Suprapubic skin (tissue), 4 donors: ENCODE data around the gene GARNL3. TPM values are rescaled to one million over a fixed set of nuclear protein-coding genes. Genes with fewer than 3 reads are reported as not detected.
A peak's percentile ranks its signal among the peaks of the same experiment; 100 is the strongest.

Experiments
- DNase-seq, 2 donors: peaks; one replicate each; pipeline ENCODE4 v3.0.0-alpha.2; 2019; ENCODE audit warnings: low spot score in 2 of 2
- H3K27ac ChIP-seq: fragments of 200-600 bp; sonication (generic); one replicate; pipeline ENCODE4 v1.5.1; 2019
- H3K27me3 ChIP-seq: fragments of 200-600 bp; sonication (generic); one replicate; pipeline ENCODE4 v1.5.1; 2019
- H3K36me3 ChIP-seq: fragments of 200-600 bp; sonication (generic); one replicate; pipeline ENCODE4 v1.5.1; 2019
- H3K4me1 ChIP-seq: fragments of 200-600 bp; sonication (generic); one replicate; pipeline ENCODE4 v1.5.1; 2019
- H3K4me3 ChIP-seq: fragments of 200-600 bp; sonication (generic); one replicate; pipeline ENCODE4 v1.5.1; 2019; ENCODE audit warnings: mild to moderate bottlenecking
- H3K9me3 ChIP-seq: fragments of 200-600 bp; sonication (generic); one replicate; pipeline ENCODE4 v1.5.1; 2019
- CTCF ChIP-seq, 2 donors: fragments of 200-600 bp in 1 of 2; fragments of 450-650 bp in 1 of 2; sonication (generic) in 1 of 2; IDR thresholded peaks; one replicate each; pipeline ENCODE4 v1.5.1; 2016 to 2019; ENCODE audit warnings: antibody characterized with exemption in 2 of 2, mild to moderate bottlenecking in 1 of 2, moderate library complexity in 1 of 2
- EP300 ChIP-seq: sonication (generic); formaldehyde crosslinking; IDR thresholded peaks from one replicate; pipeline ENCODE4 v1.6.1; 2017; ENCODE audit warnings: antibody characterized with exemption
- POLR2A ChIP-seq, 2 donors: fragments of 450-650 bp; IDR thresholded peaks; one replicate each; pipeline ENCODE4 v1.6.1; 2017; ENCODE audit warnings: antibody characterized with exemption in 2 of 2, mild to moderate bottlenecking in 2 of 2, moderate library complexity in 2 of 2
- POLR2AphosphoS5 ChIP-seq, 3 donors: sonication (generic); formaldehyde crosslinking; IDR thresholded peaks; one replicate each; pipeline ENCODE4 v1.6.1; 2017; ENCODE audit warnings: antibody characterized with exemption in 3 of 3
- WGBS: methylation state at CpG from one replicate; pipeline ENCODE4 v1.1.5; 2018; 5-methylcytosine and 5-hydroxymethylcytosine counted together
- total RNA-seq, 4 donors: library from RNA; depleted of rRNA; stranded (reverse); fragments of >200 nt; gene quantifications; one replicate each; pipeline ENCODE4 v1.1.0, GENCODE V29; 2016

GARNL3 gene
- total RNA-seq, 4 donors from 2014 or later: 12.5 to 23.3 (median 18.4) TPM

- Histone ChIP-seq H3K4me3 (peak overlapping the region; percentile 3), H3K36me3 (no peaks in the 10 kb centered on the region), H3K4me1 (peaks cover 24% of the 10 kb centered on the region), H3K9me3 (no peaks in the 10 kb centered on the region), H3K27ac (peak overlapping the region; percentile 45), H3K27me3 (no peaks in the 10 kb centered on the region)
- DNase-seq: no peak
- TF ChIP-seq POLR2A (IDR thresholded peaks at IDR 0.05): no peak
- TF ChIP-seq EP300: no peak
- TF ChIP-seq CTCF (IDR thresholded peaks at IDR 0.05): no peak
- TF ChIP-seq POLR2AphosphoS5 (IDR thresholded peaks at IDR 0.05): no peak
- 41% methylated on average over 14 of the region's 15 CpGs for WGBS
Observed at GRCh38 chr9:127417131-127418036, 152.8 kb downstream of the GARNL3 start.

DNA sequence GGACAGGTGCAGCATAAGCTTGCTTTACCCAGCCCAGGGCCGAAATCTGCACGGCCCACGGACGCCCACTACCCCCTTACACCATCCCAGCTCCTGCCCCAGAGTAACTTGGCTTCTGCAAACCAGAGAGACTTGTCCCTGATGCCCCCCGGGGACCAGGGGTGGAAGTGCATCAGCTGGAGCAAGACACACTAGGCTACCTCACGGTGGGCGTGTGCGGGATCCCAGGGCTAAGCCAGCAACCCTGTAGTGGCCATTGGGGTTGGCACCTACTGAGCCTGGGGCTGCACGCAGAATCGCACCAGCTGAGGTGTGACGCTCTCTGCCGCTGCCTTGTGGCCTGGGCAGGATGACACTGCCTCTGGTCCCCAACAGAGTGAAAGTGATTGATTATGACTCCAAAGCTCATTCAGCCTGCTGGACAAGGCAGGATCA, 153.5 kb downstream of the GARNL3 start:
- TF ChIP-seq CTCF (IDR thresholded peaks at IDR 0.05) (peak in 1 of 2 donors; percentile 17), POLR2A (IDR thresholded peaks at IDR 0.05) (no peak), POLR2AphosphoS5 (IDR thresholded peaks at IDR 0.05) (no peak), EP300 (no peak)
- Histone ChIP-seq H3K4me1 (peaks cover 30% of the 10 kb centered on the region), H3K27ac (peak overlapping the region; percentile 45), H3K36me3 (no peaks in the 10 kb centered on the region), H3K27me3 (no peaks in the 10 kb centered on the region), H3K4me3 (peak overlapping the region; percentile 3), H3K9me3 (no peaks in the 10 kb centered on the region)
- no peak for DNase-seq
- WGBS: 53% methylated on average over 10 of the region's 12 CpGs

- Histone ChIP-seq H3K9me3 (no peaks in the 10 kb centered on the region), H3K4me1 (peaks cover 36% of the 10 kb centered on the region), H3K27me3 (no peaks in the 10 kb centered on the region), H3K4me3 (no peak overlapping the region), H3K27ac (no peak overlapping the region), H3K36me3 (no peaks in the 10 kb centered on the region)
- DNase-seq: no peak
- TF ChIP-seq CTCF (IDR thresholded peaks at IDR 0.05) (no peak), POLR2AphosphoS5 (IDR thresholded peaks at IDR 0.05) (no peak), POLR2A (IDR thresholded peaks at IDR 0.05) (no peak), EP300 (no peak)
- WGBS: 75% methylated on average over 6 of the region's 6 CpGs
Observed at GRCh38 chr9:127419348-127419747, 154.8 kb downstream of the GARNL3 start.

DNA sequence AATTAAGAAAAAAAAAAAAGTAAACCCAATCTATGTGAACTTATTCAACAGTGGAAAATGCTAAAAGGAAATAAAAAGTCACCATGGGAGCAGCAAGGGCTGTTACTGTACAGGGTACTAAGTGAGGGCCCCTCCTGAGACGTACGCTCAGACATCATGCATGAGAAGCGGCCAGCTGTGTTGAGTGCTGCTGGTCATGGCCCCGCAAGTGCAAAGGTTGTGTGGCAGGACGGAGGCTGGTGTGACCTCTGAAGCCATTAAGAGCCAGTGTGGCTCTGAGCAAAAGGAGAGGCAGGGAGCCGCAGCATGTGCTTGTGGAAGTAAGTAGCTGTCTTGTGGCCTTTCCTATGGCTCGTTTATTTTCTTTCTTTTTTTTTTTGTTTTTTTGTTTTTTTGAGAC, 156.5 kb downstream of the GARNL3 start:
- no peak overlapping the region for H3K4me3 ChIP-seq
- 86% methylated on average over 7 of the region's 7 CpGs for WGBS
- DNase-seq: no peak
- TF ChIP-seq POLR2AphosphoS5 (IDR thresholded peaks at IDR 0.05) (no peak), CTCF (IDR thresholded peaks at IDR 0.05) (no peak), EP300 (no peak), POLR2A (IDR thresholded peaks at IDR 0.05) (no peak)
- H3K9me3 ChIP-seq: no peaks in the 10 kb centered on the region
- no peak overlapping the region for H3K27ac ChIP-seq
- no peaks in the 10 kb centered on the region for H3K36me3 ChIP-seq
- H3K4me1 ChIP-seq: peaks cover 48% of the 10 kb centered on the region
- no peaks in the 10 kb centered on the region for H3K27me3 ChIP-seq

DNA sequence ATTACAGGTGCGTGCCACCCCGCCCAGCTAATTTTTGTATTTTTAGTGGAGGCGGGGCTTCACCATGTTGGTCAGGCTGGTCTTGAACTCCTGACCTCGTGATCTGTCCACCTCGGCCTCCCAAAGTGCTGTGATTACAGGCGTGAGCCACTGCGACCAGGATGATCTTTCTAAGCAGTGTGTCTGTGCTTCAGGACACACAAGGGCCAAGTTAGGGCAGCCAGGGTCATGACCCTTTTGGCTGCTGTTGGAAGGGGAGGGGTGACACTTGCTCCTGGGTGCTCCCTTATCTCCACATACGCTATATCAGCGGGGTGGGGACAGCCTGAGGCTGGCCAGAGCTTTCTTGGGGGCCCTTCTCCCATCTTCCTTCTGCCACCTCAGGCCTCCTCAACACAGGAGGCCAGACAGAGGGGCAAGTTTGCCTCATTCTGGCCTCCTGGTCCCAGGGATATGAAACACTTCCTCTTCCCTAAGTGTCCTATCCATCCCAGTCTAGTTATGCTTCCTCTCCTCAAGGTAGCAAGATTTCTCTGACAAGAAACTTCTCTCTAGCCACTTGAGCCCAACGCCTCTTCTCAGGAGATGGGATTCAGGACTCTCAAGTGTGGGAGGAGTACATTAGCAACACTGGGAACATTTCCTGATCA, 157.7 kb downstream of the GARNL3 start:
- H3K27ac ChIP-seq: no peak overlapping the region
- WGBS: 88% methylated on average over 5 of the region's 10 CpGs
- H3K9me3 ChIP-seq: no peaks in the 10 kb centered on the region
- H3K4me1 ChIP-seq: peaks cover 53% of the 10 kb centered on the region
- no peaks in the 10 kb centered on the region for H3K36me3 ChIP-seq
- DNase-seq: no peak
- H3K27me3 ChIP-seq: no peaks in the 10 kb centered on the region
- no peak for TF ChIP-seq EP300
- no peak for TF ChIP-seq CTCF (IDR thresholded peaks at IDR 0.05)
- no peak for TF ChIP-seq POLR2AphosphoS5 (IDR thresholded peaks at IDR 0.05)
- TF ChIP-seq POLR2A (IDR thresholded peaks at IDR 0.05): no peak
- H3K4me3 ChIP-seq: peak overlapping the region; percentile 75
